Naive B cell (primary cell): ENCODE measurements around the gene CMIP. TPM values are rescaled to one million over a fixed set of nuclear protein-coding genes. Genes with fewer than 3 reads are reported as not detected.
A peak's percentile ranks its signal among the peaks of the same experiment; 100 is the strongest.

Experiments
- ATAC-seq, 2 donors: fragments of 150-1000 bp; cut with Tn5 transposase; 2 replicates each; pipeline ENCODE4 v1.10.0; 2021; ENCODE audit warnings: low read depth in 2 of 2, mild to moderate bottlenecking in 2 of 2, moderate library complexity in 2 of 2
- DNase-seq: peaks from one replicate; pipeline ENCODE4 v3.0.0; 2022
- H3K27ac Mint-ChIP-seq, 6 donors: one replicate each; pipeline ENCODE4 v1.8.0; 2020 to 2022; ENCODE audit warnings: mild to moderate bottlenecking in 6 of 6, mixed read lengths in 6 of 6, moderate library complexity in 5 of 6, inconsistent platforms in 2 of 6
- H3K27me3 Mint-ChIP-seq, 3 donors: one replicate each; pipeline ENCODE4 v1.8.0; 2021 to 2022; ENCODE audit warnings: mixed read lengths in 3 of 3, mild to moderate bottlenecking in 1 of 3
- H3K36me3 Mint-ChIP-seq, 2 donors: one replicate each; pipeline ENCODE4 v1.8.0; 2020 to 2022; ENCODE audit warnings: mixed read lengths in 2 of 2, inconsistent platforms in 1 of 2, mild to moderate bottlenecking in 1 of 2
- H3K4me1 Mint-ChIP-seq, 3 donors: one replicate each; pipeline ENCODE4 v1.8.0; 2020 to 2022; ENCODE audit warnings: mixed read lengths in 3 of 3, inconsistent platforms in 1 of 3, mild to moderate bottlenecking in 1 of 3, moderate library complexity in 1 of 3
- H3K4me3 Mint-ChIP-seq, 8 donors: one replicate each; pipeline ENCODE4 v1.8.0; 2020 to 2022; ENCODE audit warnings: mild to moderate bottlenecking in 8 of 8, mixed read lengths in 8 of 8, moderate library complexity in 8 of 8, inconsistent platforms in 2 of 8
- H3K9me3 Mint-ChIP-seq, 7 donors: one replicate each; pipeline ENCODE4 v1.8.0; 2020 to 2022; ENCODE audit warnings: mixed read lengths in 7 of 7, mild to moderate bottlenecking in 5 of 7, inconsistent platforms in 2 of 7, moderate library complexity in 1 of 7
- polyA plus RNA-seq, 6 donors: library from polyadenylated mRNA; unstranded; fragments of 300-500 nt; fragmentation: Illumina TruSeq; gene quantifications; one replicate each; pipeline ENCODE4 v1.2.3, GENCODE V29; 2021; ENCODE audit warnings: low read depth in 6 of 6

CMIP gene
- polyA plus RNA-seq, 6 donors from 2014 or later, result 0.61 to 2.5 (median 1.3) TPM

DNA sequence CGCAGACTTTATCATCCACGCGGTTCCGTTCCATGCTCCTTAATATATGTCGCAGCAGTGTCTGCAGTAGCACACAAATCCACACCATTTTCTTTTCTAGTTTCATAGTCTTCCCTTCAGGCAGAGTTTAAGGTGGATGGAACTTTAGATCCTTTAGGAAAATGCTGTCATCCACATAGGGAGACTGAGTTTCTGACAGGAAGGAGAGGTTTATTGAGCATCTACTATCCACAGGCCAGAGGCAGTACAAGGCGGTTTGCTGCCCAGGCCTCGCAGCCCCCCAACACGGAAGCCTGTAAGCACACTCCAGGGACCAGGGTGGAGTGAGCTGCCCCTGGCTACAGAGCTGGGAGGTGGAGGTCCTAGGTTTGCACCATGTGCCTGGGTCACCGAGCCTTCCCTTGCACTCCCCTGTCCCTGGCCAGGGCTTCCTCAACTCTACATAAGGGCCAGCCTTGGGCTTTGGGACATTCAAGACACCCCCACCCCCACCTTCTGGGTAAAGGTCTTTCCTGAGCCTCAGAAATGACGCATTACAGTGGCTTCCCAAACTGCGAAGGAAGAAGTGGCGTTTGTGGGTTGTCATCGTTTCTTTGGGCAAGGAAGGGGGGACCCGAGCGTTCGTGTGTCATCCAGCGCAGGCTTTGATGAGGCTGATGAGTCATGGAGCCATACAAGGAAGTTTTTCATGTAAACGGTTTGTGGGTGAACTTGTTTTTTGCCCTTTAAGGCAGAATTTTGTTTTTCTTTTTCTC, 188.0 kb downstream of the CMIP start:
- no peak overlapping the region for H3K4me3 Mint-ChIP-seq
- no peaks in the 10 kb centered on the region for H3K9me3 Mint-ChIP-seq
- ATAC-seq (no peak), DNase-seq (no peak)
- peak overlapping the region in 5 of 6 donors; percentile 19 to 72 (median 47) for H3K27ac Mint-ChIP-seq
- H3K4me1 Mint-ChIP-seq, result peaks cover 26 to 69% (median 47%) of the 10 kb centered on the region in 3 donors
- H3K36me3 Mint-ChIP-seq, result no peaks in the 10 kb centered on the region
- H3K27me3 Mint-ChIP-seq, result no peaks in the 10 kb centered on the region

DNA sequence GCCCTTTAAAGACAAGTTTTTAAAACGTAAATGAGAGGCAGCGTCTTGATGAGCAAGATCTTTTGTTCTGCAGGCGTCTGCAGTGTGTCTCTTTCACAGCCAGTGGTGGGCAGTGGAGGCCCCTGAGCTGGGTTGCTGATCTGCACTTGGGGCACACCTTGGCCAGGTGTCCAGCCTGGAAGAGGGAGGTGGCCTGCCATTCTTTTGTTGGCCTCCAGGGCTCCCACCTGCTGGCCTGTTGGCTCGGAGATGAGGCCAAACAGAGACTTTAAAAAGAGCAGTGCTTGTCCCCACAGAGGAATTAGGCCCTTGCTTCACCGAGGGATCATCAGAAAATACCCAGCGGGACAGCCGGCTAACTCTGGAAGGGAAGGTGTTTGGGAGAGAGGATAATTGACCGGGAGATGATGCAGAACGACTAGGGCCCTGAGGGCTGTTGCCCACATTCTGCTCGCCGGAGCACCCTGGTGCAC, 188.6 kb downstream of the CMIP start:
- Mint-ChIP-seq H3K27ac (no peak overlapping the region), H3K9me3 (no peaks in the 10 kb centered on the region), H3K27me3 (no peaks in the 10 kb centered on the region), H3K4me1 (peaks cover 30 to 74% (median 51%) of the 10 kb centered on the region in 3 donors), H3K36me3 (no peaks in the 10 kb centered on the region), H3K4me3 (no peak overlapping the region)
- DNase-seq (no peak), ATAC-seq (no peak)

DNA sequence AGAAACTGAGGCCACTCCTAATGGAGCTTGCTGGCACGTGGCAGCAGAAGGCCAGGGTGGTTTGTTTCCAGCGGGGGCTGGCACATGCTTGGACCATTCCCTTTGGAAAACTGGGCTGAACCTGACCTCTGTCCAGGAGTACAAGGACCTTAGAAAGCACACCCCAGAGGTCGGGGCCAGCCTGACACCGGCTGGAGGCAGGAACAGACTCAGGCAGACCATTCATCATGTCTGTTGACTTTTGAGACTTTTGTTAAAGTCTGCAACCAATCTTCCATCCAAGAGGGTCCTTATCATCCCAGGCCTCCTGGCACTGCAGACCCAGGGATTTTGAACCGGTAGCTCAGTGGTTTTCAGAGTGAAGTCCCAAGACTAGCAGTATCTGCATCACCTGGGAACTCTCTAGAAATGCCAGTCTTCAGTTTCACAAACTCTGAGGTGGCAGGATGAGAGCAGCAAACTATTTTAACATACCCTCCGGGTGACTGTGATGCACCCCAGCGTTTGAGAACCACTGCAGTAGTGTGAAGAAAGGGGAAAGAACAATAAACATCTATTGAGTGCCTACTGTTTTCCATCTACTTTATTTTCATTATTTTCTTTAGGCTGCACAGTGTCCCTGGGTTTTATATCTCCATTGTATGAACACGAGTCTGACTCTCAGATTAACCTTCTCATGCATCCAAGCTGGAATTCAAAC, 189.2 kb downstream of the CMIP start:
- Mint-ChIP-seq H3K27me3 (no peaks in the 10 kb centered on the region), H3K36me3 (no peaks in the 10 kb centered on the region), H3K27ac (no peak overlapping the region), H3K9me3 (no peaks in the 10 kb centered on the region), H3K4me1 (peaks cover 34 to 76% (median 52%) of the 10 kb centered on the region in 3 donors), H3K4me3 (no peak overlapping the region)
- ATAC-seq, result no peak
- DNase-seq, result no peak

DNA sequence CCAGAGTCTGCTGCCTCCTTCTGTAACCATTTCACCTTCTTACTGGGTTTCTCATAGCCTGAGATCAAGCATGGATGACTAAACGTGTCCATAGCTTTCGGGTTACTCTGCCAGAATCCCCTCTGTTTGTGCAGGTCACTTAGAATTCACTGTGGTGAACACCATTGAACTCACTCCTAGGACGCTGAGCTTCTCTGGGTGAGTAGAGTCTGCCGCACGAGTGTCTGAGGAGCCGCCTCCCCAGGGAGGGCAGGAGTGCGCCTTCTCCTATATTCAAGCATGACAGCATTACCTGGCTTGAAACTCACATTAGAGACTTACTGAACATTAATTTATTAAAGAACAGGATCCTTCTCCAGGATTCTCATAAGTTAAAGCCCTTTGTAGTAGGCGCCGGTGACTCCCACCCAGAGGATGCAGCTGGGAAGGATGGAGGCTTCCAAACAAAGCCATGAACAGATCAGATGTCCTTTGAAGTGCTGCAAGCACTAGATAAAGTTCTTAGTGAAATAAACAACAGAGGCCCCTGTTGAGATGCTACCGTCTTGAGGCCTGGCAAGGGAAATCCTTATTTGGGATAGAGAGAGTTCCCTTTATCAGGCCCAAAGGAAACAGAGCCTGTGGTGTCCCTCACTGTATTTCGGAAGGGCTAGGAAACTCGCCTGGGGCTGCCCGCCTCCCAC, 189.9 kb downstream of the CMIP start:
- no peak overlapping the region for H3K4me3 Mint-ChIP-seq
- no peak for ATAC-seq
- no peaks in the 10 kb centered on the region for H3K27me3 Mint-ChIP-seq
- H3K9me3 Mint-ChIP-seq, result no peaks in the 10 kb centered on the region
- no peak overlapping the region for H3K27ac Mint-ChIP-seq
- no peaks in the 10 kb centered on the region for H3K36me3 Mint-ChIP-seq
- no peak for DNase-seq
- H3K4me1 Mint-ChIP-seq, result peaks cover 28 to 73% (median 48%) of the 10 kb centered on the region in 3 donors

DNA sequence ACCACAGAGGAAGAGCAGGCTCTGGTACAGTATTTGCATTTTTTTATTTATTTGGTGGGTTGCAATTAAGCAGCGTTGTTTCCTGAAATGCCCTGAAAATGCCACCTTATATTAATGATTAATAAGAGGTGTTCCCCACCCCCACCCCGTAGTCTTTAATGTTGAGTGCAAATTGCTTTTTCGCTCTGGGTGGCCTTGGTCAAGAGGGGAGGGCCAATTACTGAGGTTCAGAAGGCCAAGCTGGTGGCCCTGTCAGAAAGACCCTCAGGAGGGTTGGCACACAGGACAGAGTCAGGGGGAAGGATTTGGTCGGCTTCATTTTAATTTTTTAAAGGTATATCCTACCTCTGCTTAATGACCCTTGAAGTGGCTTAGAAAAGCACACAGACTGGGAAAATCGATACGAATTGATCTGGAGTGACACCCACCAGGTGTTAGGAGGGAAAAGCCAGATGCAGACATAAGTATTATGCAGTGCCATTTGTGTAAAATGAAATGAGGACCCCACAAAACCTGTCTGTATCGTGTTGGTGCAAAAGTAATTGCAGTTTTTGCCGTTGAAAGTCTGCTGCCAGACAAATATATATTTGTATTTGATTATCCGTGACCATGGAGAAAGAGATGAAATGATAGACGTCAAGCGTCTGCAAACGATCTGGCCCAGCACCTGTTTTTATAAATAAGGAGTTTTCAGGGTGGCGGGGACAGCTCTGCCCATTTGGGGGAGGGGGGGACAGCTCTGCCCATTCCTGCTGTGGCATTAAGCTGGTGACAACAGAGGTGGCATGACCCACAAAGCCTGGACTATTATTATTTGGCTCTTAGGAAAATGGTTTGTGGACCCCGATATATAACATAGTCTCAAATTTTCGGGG, 190.7 kb downstream of the CMIP start:
- ATAC-seq (no peak), DNase-seq (no peak)
- H3K9me3 Mint-ChIP-seq, result no peaks in the 10 kb centered on the region
- no peaks in the 10 kb centered on the region for H3K36me3 Mint-ChIP-seq
- H3K4me1 Mint-ChIP-seq, result peaks cover 27 to 70% (median 48%) of the 10 kb centered on the region in 3 donors
- H3K27me3 Mint-ChIP-seq, result no peaks in the 10 kb centered on the region
- H3K27ac Mint-ChIP-seq, result peak overlapping the region in 2 of 6 donors; percentile 69 to 87
- no peak overlapping the region for H3K4me3 Mint-ChIP-seq

GRCh38 chr16:81636298-81636993, 191.8 kb downstream of the CMIP start:
- DNase-seq (no peak), ATAC-seq (no peak)
- H3K4me3 Mint-ChIP-seq, result no peak overlapping the region
- peak overlapping the region in 2 of 6 donors; percentile 24 to 71 for H3K27ac Mint-ChIP-seq
- H3K36me3 Mint-ChIP-seq, result no peaks in the 10 kb centered on the region
- H3K27me3 Mint-ChIP-seq, result no peaks in the 10 kb centered on the region
- H3K4me1 Mint-ChIP-seq, result peaks cover 25 to 72% (median 54%) of the 10 kb centered on the region in 3 donors
- H3K9me3 Mint-ChIP-seq, result no peaks in the 10 kb centered on the region

GRCh38 chr16:81637336-81638235, 193.0 kb downstream of the CMIP start:
- no peak overlapping the region for H3K4me3 Mint-ChIP-seq
- no peaks in the 10 kb centered on the region for H3K9me3 Mint-ChIP-seq
- peak overlapping the region in 2 of 6 donors; percentile 51 to 67 for H3K27ac Mint-ChIP-seq
- no peaks in the 10 kb centered on the region for H3K36me3 Mint-ChIP-seq
- DNase-seq (no peak), ATAC-seq (no peak)
- H3K27me3 Mint-ChIP-seq, result no peaks in the 10 kb centered on the region
- peaks cover 26 to 74% (median 54%) of the 10 kb centered on the region in 3 donors for H3K4me1 Mint-ChIP-seq

GRCh38 chr16:81638286-81638945, 193.8 kb downstream of the CMIP start:
- ATAC-seq (no peak), DNase-seq (no peak)
- Mint-ChIP-seq H3K4me1 (peaks cover 32 to 74% (median 53%) of the 10 kb centered on the region in 3 donors), H3K27me3 (no peaks in the 10 kb centered on the region), H3K9me3 (no peaks in the 10 kb centered on the region), H3K27ac (peak overlapping the region in 3 of 6 donors; percentile 38 to 44 (median 41)), H3K36me3 (no peaks in the 10 kb centered on the region), H3K4me3 (peak overlapping the region in 1 of 8 donors; percentile 23)

- Mint-ChIP-seq H3K27me3 (no peaks in the 10 kb centered on the region), H3K27ac (peak overlapping the region in 3 of 6 donors; percentile 78 to 86 (median 84)), H3K4me1 (peaks cover 35 to 65% (median 45%) of the 10 kb centered on the region in 3 donors), H3K9me3 (no peaks in the 10 kb centered on the region), H3K4me3 (peak overlapping the region in 1 of 8 donors; percentile 36), H3K36me3 (no peaks in the 10 kb centered on the region)
- no peak for ATAC-seq
- no peak for DNase-seq
Measured at GRCh38 chr16:81639348-81639747, 194.7 kb downstream of the CMIP start.

DNA sequence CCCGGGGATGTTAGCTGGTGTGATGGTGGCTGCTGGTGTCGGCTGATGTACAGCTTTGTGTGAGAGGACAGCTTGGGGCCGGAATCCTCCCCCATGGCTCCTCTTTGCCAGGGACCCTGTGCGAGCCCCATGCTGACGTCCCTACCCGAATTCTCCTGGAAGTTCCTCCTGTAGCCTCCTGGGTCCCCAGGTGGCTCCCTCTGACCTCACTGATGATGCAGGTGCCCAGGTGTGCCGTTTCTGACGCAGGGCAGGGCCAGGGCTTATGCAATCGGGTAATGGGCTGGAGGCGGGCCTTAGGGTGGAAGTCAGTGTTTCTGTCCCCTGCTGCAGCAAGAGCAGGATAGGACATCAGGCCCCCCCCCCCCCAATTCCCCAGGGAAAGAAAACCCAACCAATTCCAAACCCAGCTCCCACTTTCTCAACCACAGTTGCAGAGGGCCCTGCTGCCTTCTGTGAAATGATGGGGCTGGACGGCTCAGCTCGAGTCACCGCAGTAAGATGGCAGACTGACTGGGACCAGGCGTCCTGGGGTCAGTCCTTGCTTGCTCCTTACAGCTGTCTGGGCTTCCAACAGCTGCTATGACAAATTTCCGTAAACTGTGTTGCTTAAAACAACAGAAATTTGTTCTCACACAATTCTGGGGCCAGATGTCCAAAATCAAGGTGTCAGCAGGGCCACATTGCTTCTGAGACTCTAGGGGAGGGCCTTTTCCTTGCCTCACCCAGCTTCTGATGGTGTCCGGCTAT, 195.5 kb downstream of the CMIP start:
- Mint-ChIP-seq H3K9me3 (no peaks in the 10 kb centered on the region), H3K36me3 (no peaks in the 10 kb centered on the region), H3K4me3 (no peak overlapping the region), H3K4me1 (peaks cover 35 to 58% (median 43%) of the 10 kb centered on the region in 3 donors), H3K27ac (peak overlapping the region in 2 of 6 donors; percentile 56 to 78), H3K27me3 (no peaks in the 10 kb centered on the region)
- DNase-seq (no peak), ATAC-seq (no peak)

DNA sequence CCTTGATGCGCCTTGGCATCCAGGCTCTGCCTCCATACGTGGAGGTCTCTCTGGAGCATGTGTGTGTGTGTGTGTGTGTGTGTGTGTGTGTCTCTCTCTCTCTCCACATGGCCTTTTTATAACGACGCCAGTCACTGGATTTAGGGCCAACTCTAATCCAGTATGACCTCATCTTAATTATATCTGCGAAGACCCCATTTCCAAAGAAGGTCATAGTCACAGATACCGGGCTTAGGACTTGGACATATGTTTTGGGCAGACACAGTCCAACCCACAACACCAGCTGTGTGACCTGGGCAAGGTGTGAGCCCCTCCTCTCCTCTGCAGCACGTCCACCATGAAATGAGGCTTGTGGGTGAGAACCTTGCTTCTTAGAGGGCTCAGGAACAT, 196.1 kb downstream of the CMIP start:
- DNase-seq (no peak), ATAC-seq (no peak)
- H3K4me3 Mint-ChIP-seq, result no peak overlapping the region
- no peaks in the 10 kb centered on the region for H3K36me3 Mint-ChIP-seq
- H3K27ac Mint-ChIP-seq, result no peak overlapping the region
- H3K27me3 Mint-ChIP-seq, result no peaks in the 10 kb centered on the region
- peaks cover 31 to 55% (median 42%) of the 10 kb centered on the region in 3 donors for H3K4me1 Mint-ChIP-seq
- H3K9me3 Mint-ChIP-seq, result no peaks in the 10 kb centered on the region
